HEK293 (cell line): ENCODE data around the gene ZBTB5.

ENCODE experiments used
- CTCF ChIP-seq: fragments of 450-650 bp; formaldehyde crosslinking; IDR thresholded peaks from 2 replicates; pipeline ENCODE4 v1.5.1; 2016; ENCODE audit warnings: missing biosample characterization, missing genetic modification characterization
- PRDM1 ChIP-seq: fragments of 450-650 bp; formaldehyde crosslinking; IDR thresholded peaks from 2 replicates; pipeline ENCODE4; 2016; ENCODE audit warnings: missing biosample characterization, missing genetic modification characterization
- PRDM4 ChIP-seq: fragments of 450-650 bp; formaldehyde crosslinking; IDR thresholded peaks from 2 replicates; pipeline ENCODE4 v1.5.1; 2017; ENCODE audit warnings: missing biosample characterization, missing genetic modification characterization
- REPIN1 ChIP-seq: fragments of 450-650 bp; formaldehyde crosslinking; IDR thresholded peaks from 2 replicates; pipeline ENCODE4 v1.5.1; 2017; ENCODE audit warnings: missing biosample characterization, missing genetic modification characterization, low read depth
- SP2 ChIP-seq: fragments of 450-650 bp; formaldehyde crosslinking; IDR thresholded peaks from 2 replicates; pipeline ENCODE4 v1.5.1; 2016; ENCODE audit warnings: missing biosample characterization, missing genetic modification characterization
- SP7 ChIP-seq: fragments of 450-650 bp; formaldehyde crosslinking; IDR thresholded peaks from 2 replicates; pipeline ENCODE4 v1.5.1; 2016; ENCODE audit warnings: missing biosample characterization, missing genetic modification characterization
- YY1 ChIP-seq: fragments of 450-650 bp; formaldehyde crosslinking; IDR thresholded peaks from 2 replicates; pipeline ENCODE4 v1.5.1; 2018; ENCODE audit warnings: missing biosample characterization, missing genetic modification characterization
- ZNF416 ChIP-seq: fragments of 450-650 bp; formaldehyde crosslinking; IDR thresholded peaks from 2 replicates; pipeline ENCODE4 v1.5.1; 2016; ENCODE audit warnings: missing biosample characterization, missing genetic modification characterization
- ZNF624 ChIP-seq: fragments of 450-650 bp; formaldehyde crosslinking; IDR thresholded peaks from 2 replicates; pipeline ENCODE4 v1.5.1; 2017; ENCODE audit warnings: missing biosample characterization, missing genetic modification characterization
- ZNF776 ChIP-seq: fragments of 450-650 bp; formaldehyde crosslinking; IDR thresholded peaks from 2 replicates; pipeline ENCODE4 v1.5.0; 2017; ENCODE audit warnings: missing biosample characterization, missing genetic modification characterization, borderline replicate concordance
- ZNF792 ChIP-seq: fragments of 450-650 bp; formaldehyde crosslinking; IDR thresholded peaks from 2 replicates; pipeline ENCODE4 v1.5.1; 2016; ENCODE audit warnings: missing biosample characterization, missing genetic modification characterization
- ZNF837 ChIP-seq: fragments of 450-650 bp; formaldehyde crosslinking; IDR thresholded peaks from 2 replicates; pipeline ENCODE4 v1.5.1; 2016; ENCODE audit warnings: missing biosample characterization, missing genetic modification characterization
- TF ChIP-seq, protein P1 (sequence below): fragments of 450-650 bp; formaldehyde crosslinking; IDR thresholded peaks from 2 replicates; pipeline ENCODE4 v1.5.1; 2016; ENCODE audit warnings: missing biosample characterization, missing genetic modification characterization
- TF ChIP-seq, protein P2 (sequence below): fragments of 450-650 bp; formaldehyde crosslinking; IDR thresholded peaks from 2 replicates; pipeline ENCODE4 v1.5.1; 2016; ENCODE audit warnings: missing biosample characterization, missing genetic modification characterization

DNA sequence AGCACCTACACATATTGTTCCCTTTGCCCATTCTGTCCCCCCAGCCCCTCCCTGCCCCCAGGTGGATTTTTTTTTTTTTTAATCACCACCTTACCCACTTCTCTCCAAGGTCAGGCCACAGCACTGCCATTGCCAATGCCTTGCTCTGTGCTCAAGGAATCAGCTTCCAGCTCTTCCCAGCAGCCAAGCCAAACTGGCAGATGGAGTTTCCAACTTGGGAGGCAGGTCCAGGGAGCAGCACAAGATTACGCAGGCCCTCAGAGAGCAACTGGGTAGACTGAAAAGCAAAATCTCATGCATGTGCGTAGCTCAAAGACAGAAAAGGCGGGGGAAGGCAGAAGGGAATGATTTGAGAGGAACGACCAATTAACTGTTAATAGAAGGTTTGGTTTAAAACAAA is 27.6 kb downstream of the ZBTB5 start:
- TF ChIP-seq YY1 (tag by site-specific recombination) (no peak), SP7 (tag by site-specific recombination) (no peak), ZNF776 (tag by site-specific recombination) (no peak), ZNF624 (tag by site-specific recombination) (no peak), PRDM4 (tag by site-specific recombination) (no peak), ZNF837 (no peak), SP2 (tag by site-specific recombination) (no peak), REPIN1 (tag by site-specific recombination) (no peak), ZNF416 (no peak), PRDM1 (tag by site-specific recombination) (no peak), CTCF (tag by site-specific recombination) (no peak), ZNF792 (tag by site-specific recombination) (no peak)
- TF ChIP-seq, protein P1, sequence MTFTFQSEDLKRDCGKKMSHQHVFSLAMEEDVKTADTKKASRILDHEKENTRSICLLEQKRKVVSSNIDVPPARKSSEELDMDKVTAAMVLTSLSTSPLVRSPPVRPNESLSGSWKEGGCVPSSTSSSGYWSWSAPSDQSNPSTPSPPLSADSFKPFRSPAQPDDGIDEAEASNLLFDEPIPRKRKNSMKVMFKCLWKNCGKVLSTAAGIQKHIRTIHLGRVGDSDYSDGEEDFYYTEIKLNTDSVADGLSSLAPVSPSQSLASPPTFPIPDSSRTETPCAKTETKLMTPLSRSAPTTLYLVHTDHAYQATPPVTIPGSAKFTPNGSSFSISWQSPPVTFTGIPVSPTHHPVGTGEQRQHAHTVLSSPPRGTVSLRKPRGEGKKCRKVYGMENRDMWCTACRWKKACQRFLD (tag by site-specific recombination) = no peak
- TF ChIP-seq, protein P2, sequence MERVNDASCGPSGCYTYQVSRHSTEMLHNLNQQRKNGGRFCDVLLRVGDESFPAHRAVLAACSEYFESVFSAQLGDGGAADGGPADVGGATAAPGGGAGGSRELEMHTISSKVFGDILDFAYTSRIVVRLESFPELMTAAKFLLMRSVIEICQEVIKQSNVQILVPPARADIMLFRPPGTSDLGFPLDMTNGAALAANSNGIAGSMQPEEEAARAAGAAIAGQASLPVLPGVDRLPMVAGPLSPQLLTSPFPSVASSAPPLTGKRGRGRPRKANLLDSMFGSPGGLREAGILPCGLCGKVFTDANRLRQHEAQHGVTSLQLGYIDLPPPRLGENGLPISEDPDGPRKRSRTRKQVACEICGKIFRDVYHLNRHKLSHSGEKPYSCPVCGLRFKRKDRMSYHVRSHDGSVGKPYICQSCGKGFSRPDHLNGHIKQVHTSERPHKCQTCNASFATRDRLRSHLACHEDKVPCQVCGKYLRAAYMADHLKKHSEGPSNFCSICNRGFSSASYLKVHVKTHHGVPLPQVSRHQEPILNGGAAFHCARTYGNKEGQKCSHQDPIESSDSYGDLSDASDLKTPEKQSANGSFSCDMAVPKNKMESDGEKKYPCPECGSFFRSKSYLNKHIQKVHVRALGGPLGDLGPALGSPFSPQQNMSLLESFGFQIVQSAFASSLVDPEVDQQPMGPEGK (tag by site-specific recombination) = no peak
